CD4-positive, CD25-positive, alpha-beta regulatory T cell (primary cell): ENCODE results near the gene RELT. TPM values are rescaled to one million over a fixed set of nuclear protein-coding genes. Genes with fewer than 3 reads are reported as not detected.

Source experiments
- ATAC-seq, 2 donors: fragments of 150-1000 bp; cut with Tn5 transposase; one replicate each; pipeline ENCODE4 v1.10.0; 2021; ENCODE audit warnings: low read depth in 2 of 2, moderate number of reproducible peaks in 2 of 2, moderate library complexity in 1 of 2
- DNase-seq, 3 donors: peaks; one replicate each; pipeline versions ENCODE4 v3.0.0 to v3.0.0-alpha.2; 2012 to 2022; ENCODE audit warnings: mixed read lengths in 1 of 3
- H3K27ac ChIP-seq: one replicate; pipeline ENCODE4 v1.7.0; 2013; ENCODE audit warnings: mild to moderate bottlenecking, low read length; ENCODE audit not compliant: insufficient read depth, poor library complexity, severe bottlenecking
- H3K27me3 ChIP-seq: one replicate; pipeline ENCODE4 v1.7.0; 2013; ENCODE audit warnings: low read length; ENCODE audit not compliant: control insufficient read depth, insufficient read depth
- H3K36me3 ChIP-seq: one replicate; pipeline ENCODE4 v1.7.0; 2013; ENCODE audit warnings: mild to moderate bottlenecking, low read length, moderate library complexity; ENCODE audit not compliant: control insufficient read depth, insufficient read depth
- H3K4me1 ChIP-seq: 2 replicates; pipeline ENCODE4 v1.7.0; 2013; ENCODE audit warnings: mild to moderate bottlenecking, low read length; ENCODE audit not compliant: insufficient read depth, control insufficient read depth, poor library complexity, severe bottlenecking
- H3K4me3 ChIP-seq: one replicate; pipeline ENCODE4 v1.7.0; 2013; ENCODE audit warnings: low read depth, mild to moderate bottlenecking, low read length, moderate library complexity
- H3K9me3 ChIP-seq, 2 experiments: 1 replicate in 1 of 2; 2 replicates in 1 of 2; pipeline ENCODE4 v1.7.0; 2013; ENCODE audit warnings: low read length in 2 of 2, mild to moderate bottlenecking in 1 of 2, moderate library complexity in 1 of 2; ENCODE audit not compliant: control insufficient read depth in 2 of 2
- H3K27ac Mint-ChIP-seq, 3 donors: one replicate each; pipeline ENCODE4 v1.8.0; 2020 to 2022; ENCODE audit warnings: mild to moderate bottlenecking in 3 of 3, mixed read lengths in 3 of 3, moderate library complexity in 2 of 3
- H3K27me3 Mint-ChIP-seq: one replicate; pipeline ENCODE4 v1.8.0; 2022; ENCODE audit warnings: mild to moderate bottlenecking, mixed read lengths
- H3K36me3 Mint-ChIP-seq: one replicate; pipeline ENCODE4 v1.8.0; 2020; ENCODE audit warnings: mixed read lengths
- H3K4me1 Mint-ChIP-seq, 4 donors: one replicate each; pipeline ENCODE4 v1.8.0; 2020 to 2022; ENCODE audit warnings: mixed read lengths in 4 of 4, mild to moderate bottlenecking in 1 of 4
- H3K4me3 Mint-ChIP-seq, 4 donors: one replicate each; pipeline ENCODE4 v1.8.0; 2020 to 2022; ENCODE audit warnings: mild to moderate bottlenecking in 4 of 4, mixed read lengths in 4 of 4, moderate library complexity in 3 of 4
- H3K9me3 Mint-ChIP-seq, 7 donors: one replicate each; pipeline ENCODE4 v1.8.0; 2020 to 2022; ENCODE audit warnings: mixed read lengths in 7 of 7, mild to moderate bottlenecking in 3 of 7, moderate library complexity in 2 of 7
- polyA plus RNA-seq, 4 donors: library from polyadenylated mRNA; unstranded; fragments of 300-500 nt; fragmentation: Illumina TruSeq; gene quantifications; one replicate each; pipeline ENCODE4 v1.2.3, GENCODE V29; 2021
- total RNA-seq: library from RNA; stranded (reverse); gene quantifications from one replicate; pipeline ENCODE4 v1.2.3, GENCODE V29; 2022

The RELT gene
- total and polyA plus RNA-seq, 5 donors from 2014 or later, result 2.0 to 117 (median 3.3) TPM

DNA sequence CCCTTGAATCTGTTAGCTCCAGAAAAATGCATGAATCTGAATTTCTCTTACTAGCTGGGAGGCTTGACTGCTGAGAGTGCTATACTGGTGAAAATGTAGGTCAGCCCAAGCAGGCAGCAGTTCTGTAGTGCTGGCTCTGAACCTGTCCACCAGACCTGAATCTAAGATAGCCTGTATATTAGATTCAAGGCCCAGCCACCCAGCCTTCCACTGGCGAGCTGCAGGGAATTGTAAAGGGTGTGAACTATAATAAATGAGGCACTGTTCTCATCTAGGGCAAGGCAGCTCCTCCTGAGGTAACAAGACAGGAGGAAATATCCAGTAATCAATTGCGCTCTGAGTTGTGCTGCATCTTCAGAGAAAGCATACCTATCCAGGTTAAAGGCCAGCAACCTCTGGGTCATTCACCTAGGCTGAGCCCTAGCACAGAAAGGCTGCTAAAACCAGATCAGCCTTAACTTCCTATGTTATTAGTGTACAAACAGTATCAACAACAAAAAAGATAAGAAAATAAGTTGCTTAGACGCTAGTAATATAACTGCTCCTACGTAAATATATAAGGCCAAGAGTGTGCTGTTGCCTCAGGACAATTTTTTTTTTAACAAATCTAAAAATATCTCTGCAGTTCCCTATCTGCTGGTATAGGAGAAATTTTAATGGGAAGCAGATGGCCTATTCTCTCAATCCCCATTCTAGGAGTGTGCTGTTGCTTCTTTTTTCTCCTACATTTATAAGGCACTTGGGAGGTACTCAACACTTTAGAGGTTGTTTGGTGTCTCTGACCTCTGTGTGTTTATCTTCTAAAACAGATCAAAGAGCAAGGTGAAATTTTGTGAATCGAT lies 63.0 kb downstream of the RELT start:
- Mint-ChIP-seq H3K36me3 (peaks cover 14% of the 10 kb centered on the region), H3K4me1 (peaks cover 0 to 8% (median 3%) of the 10 kb centered on the region in 4 donors), H3K27me3 (no peaks in the 10 kb centered on the region), H3K27ac (peak overlapping the region in 2 of 3 donors; percentile 5 to 29), H3K9me3 (no peaks in the 10 kb centered on the region), H3K4me3 (no peak overlapping the region)
- Histone ChIP-seq H3K4me3 (no peak overlapping the region), H3K27ac (no peak overlapping the region), H3K36me3 (no peaks in the 10 kb centered on the region), H3K27me3 (no peaks in the 10 kb centered on the region), H3K4me1 (no peaks in the 10 kb centered on the region), H3K9me3 (no peaks in the 10 kb centered on the region)
- no peak for DNase-seq
- ATAC-seq, result no peak

DNA sequence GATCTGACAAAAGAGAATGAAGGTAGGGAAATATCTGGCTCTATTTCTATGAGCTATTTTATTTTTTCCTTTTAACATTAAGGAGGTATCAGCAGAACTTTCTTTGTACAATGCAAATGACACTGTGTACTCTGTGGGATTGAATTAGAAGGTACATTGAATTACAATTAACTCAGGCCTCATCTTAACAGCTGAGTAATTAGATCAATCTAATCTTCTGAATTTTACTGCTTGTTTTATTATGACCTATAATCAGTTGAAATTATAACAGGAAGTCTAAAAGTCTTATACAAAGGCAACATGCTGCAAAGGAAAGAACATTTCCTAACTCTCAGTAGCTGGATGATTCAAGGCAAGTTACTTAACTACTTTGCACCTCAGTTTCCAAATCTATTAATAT lies 69.8 kb downstream of the RELT start:
- no peak overlapping the region for H3K4me3 Mint-ChIP-seq
- peaks cover 12 to 15% (median 13%) of the 10 kb centered on the region in 4 donors for H3K4me1 Mint-ChIP-seq
- DNase-seq, result no peak
- Histone ChIP-seq H3K4me1 (no peaks in the 10 kb centered on the region), H3K36me3 (no peaks in the 10 kb centered on the region), H3K4me3 (no peak overlapping the region), H3K27ac (no peak overlapping the region), H3K27me3 (no peaks in the 10 kb centered on the region), H3K9me3 (no peaks in the 10 kb centered on the region)
- peak overlapping the region in 1 of 3 donors; percentile 45 for H3K27ac Mint-ChIP-seq
- H3K36me3 Mint-ChIP-seq, result peaks cover 12% of the 10 kb centered on the region
- ATAC-seq, result no peak
- H3K27me3 Mint-ChIP-seq, result no peaks in the 10 kb centered on the region
- peaks cover 0 to 1% (median 0%) of the 10 kb centered on the region in 7 donors for H3K9me3 Mint-ChIP-seq

DNA sequence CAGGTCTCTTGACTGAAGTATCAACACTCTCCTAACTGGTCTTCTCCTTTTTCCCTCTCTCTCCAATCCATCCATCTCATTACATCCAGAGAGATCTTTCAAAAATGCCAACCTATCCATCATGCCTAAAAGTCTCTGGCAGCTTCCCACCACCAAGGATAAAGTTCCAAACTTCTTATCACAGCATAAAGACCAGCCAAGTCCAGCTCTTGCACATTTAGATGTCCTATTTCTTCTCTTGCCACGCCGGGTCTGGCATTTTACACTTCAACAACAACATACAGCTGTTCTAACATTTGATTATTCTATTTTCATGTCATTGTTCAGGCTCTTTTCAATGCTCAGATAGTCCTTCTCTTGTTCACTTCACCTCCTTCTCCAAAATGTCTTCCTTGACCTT lies 70.6 kb downstream of the RELT start:
- peaks cover 8% of the 10 kb centered on the region for H3K36me3 Mint-ChIP-seq
- ATAC-seq (no peak), DNase-seq (no peak)
- H3K27ac Mint-ChIP-seq, result peak overlapping the region in 2 of 3 donors; percentile 9 to 45
- Histone ChIP-seq H3K9me3 (no peaks in the 10 kb centered on the region), H3K27ac (no peak overlapping the region), H3K27me3 (no peaks in the 10 kb centered on the region), H3K4me3 (no peak overlapping the region), H3K4me1 (no peaks in the 10 kb centered on the region), H3K36me3 (no peaks in the 10 kb centered on the region)
- peaks cover 7 to 15% (median 11%) of the 10 kb centered on the region in 4 donors for H3K4me1 Mint-ChIP-seq
- H3K27me3 Mint-ChIP-seq, result no peaks in the 10 kb centered on the region
- no peak overlapping the region for H3K4me3 Mint-ChIP-seq
- H3K9me3 Mint-ChIP-seq, result peaks cover 0 to 1% (median 0%) of the 10 kb centered on the region in 7 donors

Other genes starting within 250 kb of the RELT start
- 56.6 TPM for gene FCHSD2, start 234.1 kb upstream of the RELT start, total RNA-seq
- gene FCHSD2, start 234.1 kb upstream of the RELT start, polyA plus RNA-seq, result 10 to 100 TPM; 13.5 to 22.8 (median 19.5) TPM
- not detected for gene P2RY2, start 158.1 kb upstream of the RELT start, total RNA-seq
- gene P2RY2, start 158.1 kb upstream of the RELT start, polyA plus RNA-seq, result not detected
- not detected for gene P2RY6, start 104.1 kb upstream of the RELT start, total RNA-seq
- gene P2RY6, start 104.1 kb upstream of the RELT start, polyA plus RNA-seq, result not detected
- gene ARHGEF17, start 68.1 kb upstream of the RELT start, total RNA-seq, result 0.47 TPM
- not detected for gene ARHGEF17, start 68.1 kb upstream of the RELT start, polyA plus RNA-seq
- gene FAM168A, start 221.7 kb downstream of the RELT start, total RNA-seq, result 21.3 TPM
- 1 to 10 TPM; 1.5 to 3.5 (median 2.8) TPM for gene FAM168A, start 221.7 kb downstream of the RELT start, polyA plus RNA-seq